Amniotic epithelial cell (primary cell): ENCODE measurements around the gene TBX1.
"Not testable (repeated sequence)": the region's sequence is repeated elsewhere in the genome, so short reads cannot be mapped to it uniquely, and the experiment has no call there.

Experiments
- DNase-seq: peaks from one replicate; pipeline ENCODE4 v3.0.0-alpha.2; 2010; ENCODE audit warnings: low read depth

TBX1 gene

DNA sequence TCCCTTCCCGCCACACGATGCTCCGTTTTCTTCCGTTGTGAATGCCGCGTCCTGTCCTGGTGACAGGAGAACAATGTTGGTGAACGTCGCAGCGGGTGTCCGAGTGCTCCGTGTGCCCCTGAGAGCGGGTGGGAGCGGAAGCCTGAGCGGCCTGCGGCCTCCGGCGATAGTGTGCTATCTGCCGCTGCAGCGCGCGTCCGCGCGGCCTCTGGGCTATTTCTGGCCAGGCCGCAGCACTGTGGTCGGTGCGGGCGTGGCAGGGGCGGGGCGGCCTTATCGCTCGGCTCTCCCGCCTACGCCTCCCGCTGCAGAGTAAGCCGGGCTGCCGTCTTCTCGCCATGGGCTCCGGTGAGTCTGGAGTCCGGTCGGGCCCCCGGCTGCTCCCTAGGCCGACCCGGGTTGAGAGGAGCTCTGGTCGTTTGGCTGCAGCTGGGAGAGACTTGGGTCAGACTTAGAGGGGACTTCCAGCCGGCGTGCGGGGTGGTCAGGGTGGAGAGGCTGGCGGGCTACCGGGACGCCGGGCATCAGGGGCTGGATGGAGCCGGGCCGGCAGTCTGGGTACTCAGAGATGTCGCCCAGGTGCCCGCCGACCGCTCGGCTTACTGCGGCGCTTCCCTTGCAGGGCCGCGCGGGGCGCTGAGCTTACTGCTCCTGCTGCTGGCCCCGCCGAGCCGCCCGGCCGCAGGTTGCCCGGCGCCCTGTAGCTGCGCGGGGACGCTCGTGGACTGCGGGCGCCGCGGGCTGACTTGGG lies 37.2 kb upstream of the TBX1 start, which contains the start of gene GP1BB:
Gene GP1BB (plus strand): TSS at position 308 of the 751 bp plus-strand sequence. CDS start 31 bp downstream, at position 339.
- DNase-seq: peak; percentile 57

- DNase-seq: peak; percentile 46
Observed at GRCh38 chr22:19723983-19724827, 36.4 kb upstream of the TBX1 start.

GRCh38 chr22:19724927-19725661 lies 35.5 kb upstream of the TBX1 start:
- no peak for DNase-seq

DNA sequence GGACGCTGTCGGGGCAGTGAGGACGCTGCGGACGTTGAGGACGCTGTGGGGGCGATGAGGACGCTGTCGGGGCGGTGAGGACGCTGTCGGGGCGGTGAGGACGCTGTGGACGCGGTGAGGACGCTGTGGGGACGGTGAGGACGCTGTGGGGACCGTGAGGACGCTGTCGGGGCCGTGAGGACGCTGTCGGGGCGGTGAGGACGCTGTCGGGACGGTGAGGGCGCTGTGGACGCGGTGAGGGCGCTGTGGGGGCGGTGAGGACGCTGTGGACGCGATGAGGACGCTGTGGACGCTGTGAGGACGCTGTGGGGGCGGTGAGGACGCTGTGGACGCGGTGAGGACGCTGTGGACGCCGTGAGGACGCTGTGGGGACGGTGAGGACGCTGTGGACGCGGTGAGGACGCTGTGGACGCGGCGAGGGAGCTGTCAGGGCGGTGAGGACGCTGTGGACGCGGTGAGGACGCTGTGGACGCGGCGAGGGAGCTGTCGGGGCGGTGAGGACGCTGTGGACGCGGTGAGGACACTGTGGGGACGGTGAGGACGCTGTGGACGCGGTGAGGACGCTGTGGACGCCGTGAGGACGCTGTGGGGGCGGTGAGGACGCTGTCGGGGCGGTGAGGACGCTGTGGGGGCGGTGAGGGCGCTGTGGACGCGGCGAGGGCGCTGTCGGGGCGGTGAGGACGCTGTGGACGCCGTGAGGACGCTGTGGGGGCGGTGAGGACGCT lies 34.4 kb upstream of the TBX1 start:
- DNase-seq: not testable (repeated sequence)

DNA sequence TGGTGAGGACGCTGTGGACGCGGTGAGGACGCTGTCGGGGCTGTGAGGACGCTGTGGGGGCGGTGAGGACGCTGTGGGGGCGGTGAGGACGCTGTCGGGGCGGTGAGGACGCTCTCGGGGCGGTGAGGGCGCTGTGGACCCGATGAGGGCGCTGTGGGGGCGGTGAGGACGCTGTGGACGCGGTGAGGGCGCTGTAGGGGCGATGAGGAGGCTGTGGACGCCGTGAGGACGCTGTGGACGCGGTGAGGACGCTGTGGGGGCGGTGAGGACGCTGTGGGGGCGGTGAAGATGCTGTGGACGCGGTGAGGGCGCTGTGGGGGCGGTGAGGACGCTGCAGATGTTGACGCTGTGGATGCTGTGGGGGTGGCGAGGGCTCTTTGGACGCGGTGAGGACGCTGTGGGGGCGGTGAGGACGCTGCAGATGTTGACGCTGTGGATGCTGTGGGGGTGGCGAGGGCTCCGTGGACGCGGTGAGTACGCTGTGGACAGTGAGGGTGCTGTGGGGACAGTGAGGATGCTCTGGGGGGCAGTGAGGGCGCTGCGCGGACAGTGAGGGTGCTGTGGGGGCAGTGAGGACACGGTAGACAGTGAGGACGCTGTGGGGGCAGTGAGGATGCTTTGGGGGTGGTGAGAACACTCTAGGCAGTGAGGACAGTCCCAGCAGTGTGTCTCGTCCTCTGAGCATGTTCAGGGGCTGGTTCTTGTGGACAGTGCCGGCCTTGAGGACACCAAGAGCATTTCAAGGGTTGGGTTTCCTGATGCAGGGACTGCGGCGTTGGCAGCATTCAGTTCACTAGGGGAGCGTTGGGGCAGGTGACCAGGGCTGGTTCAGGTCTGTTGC lies 33.0 kb upstream of the TBX1 start:
- no peak for DNase-seq

DNA sequence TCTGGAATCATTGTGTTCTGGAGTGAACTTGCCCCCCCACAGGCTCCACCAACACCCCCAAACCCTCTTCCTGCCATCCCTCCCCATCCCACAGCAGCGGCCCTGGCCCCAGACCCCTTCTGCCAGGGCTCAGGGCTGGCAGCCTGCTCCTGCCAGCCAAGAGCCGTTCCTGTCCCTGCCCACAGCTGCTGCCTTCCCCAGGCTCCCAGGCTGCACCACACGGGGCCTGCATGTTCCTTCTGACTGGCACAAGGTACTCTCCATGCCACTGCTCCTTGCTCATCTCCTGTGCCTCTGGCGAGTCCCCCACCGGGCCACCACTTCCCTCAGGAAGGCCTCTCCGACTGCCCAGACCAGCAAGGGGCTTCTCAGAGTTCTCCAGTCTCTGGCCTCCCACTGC lies 32.3 kb upstream of the TBX1 start:
- no peak for DNase-seq

DNA sequence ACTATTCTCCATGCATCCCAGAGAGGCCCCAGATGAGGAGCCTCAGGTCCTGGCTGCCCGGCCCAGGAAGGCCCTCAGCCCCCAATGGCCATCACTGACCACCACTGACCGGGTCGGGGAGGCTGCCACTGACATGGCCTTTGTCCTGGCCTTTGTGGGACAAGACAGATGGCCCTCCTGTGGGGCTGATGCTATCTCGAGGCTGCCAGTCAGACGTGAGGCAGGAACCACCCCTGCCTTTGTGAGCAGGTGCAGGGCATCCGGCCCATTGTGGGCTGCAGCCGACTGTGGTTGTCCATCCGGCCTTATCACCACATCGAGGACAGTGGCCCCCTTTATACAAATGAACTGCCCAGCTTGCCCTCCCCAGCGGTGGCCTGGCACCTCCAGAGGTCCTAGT lies 31.7 kb upstream of the TBX1 start:
- no peak for DNase-seq

- no peak for DNase-seq
Observed at GRCh38 chr22:19729507-19729906, 31.1 kb upstream of the TBX1 start.

DNA sequence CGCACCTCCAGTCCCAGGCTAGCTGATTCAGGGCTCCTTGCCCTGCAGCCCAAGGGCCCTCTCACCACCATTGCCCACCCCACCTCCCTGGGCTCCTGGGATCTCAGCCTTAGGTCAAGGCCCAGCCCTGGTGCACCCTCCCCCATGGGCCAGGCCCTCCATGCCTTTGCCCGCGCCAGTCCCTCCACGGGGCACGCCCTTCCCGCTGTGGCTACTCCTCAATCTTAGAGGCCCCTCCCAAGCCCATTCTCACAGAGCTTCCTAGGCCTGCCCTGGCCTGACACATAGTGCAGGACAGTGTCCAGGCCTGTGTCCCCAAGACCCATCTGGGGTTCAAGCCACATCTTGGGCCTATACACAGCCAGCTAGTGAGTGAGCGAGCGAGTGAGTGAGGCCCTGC lies 30.4 kb upstream of the TBX1 start:
- DNase-seq: no peak

DNA sequence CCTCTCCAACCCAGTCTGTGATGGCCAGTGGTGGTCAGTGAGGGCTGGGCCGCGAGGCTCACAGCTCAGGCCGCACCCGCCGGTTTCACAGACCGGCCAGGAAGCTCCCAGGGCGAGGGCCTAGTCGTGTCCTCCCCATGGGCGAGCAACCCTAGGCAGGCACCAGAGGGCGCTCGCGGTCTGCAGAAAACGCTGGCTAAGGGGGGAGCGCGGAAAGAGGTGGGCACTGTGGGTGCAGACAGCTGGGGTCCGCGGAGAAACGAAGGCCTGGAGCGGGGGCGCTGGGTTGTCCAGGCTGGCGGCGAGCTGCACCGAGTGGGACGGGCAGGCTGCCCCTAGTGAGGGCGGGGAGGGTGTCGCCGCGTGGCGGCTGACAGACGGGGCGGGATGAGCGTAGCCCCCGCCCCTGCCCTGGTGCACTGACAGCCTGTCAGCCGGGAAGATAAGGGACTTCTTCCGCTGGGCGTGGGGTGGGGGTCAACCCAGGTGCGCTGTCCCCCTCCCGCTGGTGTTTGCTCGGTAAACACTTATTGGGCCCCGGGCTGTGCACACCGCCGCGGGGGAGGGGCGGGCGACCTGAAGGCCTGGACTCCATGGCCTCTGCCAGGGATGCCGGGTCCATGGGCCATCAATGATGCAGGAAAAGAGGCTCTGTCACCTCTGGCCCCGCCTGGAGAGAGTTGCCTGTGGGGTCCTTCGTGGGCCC lies 29.8 kb upstream of the TBX1 start:
- peak; percentile 49 for DNase-seq

GRCh38 chr22:19731361-19732135 lies 29.0 kb upstream of the TBX1 start:
- no peak for DNase-seq

DNA sequence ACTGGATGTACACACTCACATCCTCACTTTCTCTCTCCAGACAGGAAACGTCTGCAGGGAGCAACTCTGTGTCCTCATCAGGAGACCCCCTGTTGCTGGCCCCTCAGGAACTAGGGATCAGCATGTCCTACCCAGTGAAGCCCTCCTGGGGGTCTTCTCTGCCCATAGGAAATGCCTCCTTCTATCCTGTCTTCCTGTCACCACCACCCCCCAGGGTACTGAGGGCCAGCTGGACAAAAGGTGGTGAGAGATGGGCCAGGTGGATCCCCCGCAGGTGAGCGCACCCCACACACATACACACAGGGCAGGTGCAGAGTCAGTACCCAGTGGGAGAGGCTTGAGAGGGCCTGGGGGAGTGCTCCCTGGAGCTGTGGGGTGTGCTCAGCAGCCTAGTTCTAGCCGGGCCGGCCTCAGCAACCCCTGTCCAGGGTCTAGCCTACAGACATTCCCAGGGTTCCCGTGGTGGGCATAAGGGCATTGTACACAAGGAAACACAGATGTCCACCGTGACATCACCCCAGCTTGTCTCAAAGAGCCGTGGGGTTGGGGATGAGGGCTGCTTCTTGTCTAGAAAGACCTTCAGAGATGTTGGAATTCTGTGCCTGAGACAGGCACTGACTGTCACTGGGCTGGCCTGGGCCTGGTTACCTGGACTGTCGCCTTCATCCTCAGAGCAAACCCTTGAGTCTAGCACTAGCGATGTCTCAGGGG lies 28.0 kb upstream of the TBX1 start:
- no peak for DNase-seq

- no peak for DNase-seq
Observed at GRCh38 chr22:19733755-19734154, 26.8 kb upstream of the TBX1 start.

GRCh38 chr22:19734163-19734562 lies 26.4 kb upstream of the TBX1 start:
- DNase-seq: no peak

- DNase-seq: no peak
Observed at GRCh38 chr22:19734837-19735382, 25.7 kb upstream of the TBX1 start.

DNA sequence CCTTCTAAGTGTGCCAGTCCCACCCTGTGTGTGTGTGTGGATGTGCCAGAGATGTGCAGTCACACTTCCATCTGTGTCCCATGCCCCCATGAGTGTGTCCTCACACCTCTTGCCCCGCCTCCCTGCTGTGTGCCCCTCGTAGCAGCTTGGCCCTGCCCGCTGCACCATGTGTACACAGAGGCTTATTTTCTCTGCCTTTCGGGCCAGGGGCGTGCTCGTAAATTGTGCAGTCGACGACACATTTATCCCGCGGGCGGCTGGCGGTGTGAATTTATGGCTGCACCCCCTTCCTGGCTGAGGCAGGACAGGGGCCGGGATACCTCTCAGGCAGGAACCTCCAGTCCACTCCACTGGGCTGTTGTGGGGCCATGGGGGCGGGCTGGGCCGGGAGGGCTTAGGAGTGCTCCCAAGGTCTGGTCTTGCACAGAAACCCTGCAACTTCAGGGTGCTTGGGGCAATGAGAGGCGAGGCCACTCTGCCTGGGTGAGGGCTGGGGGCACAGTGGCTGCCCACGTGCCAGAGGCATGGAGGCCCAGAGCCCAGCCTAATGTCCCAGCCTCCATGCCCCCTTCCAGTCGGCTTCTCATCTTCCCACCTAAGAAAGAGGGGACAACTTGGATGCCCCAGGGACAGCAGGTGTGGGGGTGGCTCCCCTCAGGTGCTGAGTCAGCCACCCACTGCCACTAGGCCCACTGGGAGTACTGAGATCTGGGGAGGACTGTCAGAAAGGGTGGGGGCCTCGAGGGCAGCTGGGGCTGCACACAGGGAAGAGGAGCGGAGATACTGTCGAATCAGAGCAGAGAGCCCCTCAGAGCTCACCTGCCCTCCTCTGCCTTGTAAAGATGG lies 24.7 kb upstream of the TBX1 start:
- DNase-seq: no peak

DNA sequence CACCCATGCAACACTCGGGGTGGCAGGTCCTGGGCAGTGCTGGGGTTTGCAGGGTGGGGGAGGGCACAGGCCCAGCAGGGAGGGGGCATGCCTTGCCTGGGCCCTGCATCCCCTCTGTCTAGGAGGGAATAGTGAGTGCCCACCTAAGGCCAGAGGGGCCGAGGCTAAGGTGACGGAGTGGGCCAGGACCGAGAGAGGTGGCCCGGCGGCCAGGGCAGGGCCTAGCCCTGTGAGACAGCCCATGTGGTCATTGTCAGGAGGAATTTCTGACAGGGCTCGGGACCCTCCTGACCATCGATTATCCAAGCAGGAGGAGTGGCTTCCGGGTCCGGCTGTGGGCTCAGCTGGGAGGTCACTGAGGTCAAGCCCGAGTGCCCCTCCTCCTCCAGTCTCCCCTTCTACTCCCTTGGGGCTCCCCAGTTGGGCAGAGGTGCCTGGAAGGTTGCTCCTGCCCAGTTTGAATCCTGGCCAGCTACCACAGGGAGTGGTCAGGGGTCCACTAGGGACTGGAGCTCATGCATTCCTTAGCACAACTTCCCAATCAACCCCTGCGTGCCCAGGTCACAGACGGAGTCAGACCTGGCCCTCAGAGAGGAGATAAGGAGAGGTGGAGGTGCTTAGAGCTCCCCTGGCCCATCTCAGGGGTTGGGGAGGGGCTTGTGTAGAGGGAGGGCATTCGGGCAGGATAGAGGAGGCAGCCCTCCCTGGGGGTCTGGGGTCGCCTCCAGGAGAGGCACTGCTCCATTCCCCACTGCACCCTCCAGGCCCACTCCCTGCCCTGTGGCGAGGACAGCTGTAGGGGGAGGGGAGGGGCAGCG lies 22.5 kb upstream of the TBX1 start:
- DNase-seq: no peak
